ENCODE measurements around the gene ARID5B. TPM values are rescaled to one million over a fixed set of nuclear protein-coding genes. Genes with fewer than 3 reads are reported as not detected.

ARID5B gene
- total RNA-seq, 1 experiment from 2014 or later = 0.04 TPM

- no CpG with 5 or more reads among the region's 2 CpGs for WGBS (ENCODE audit: extremely low coverage, insufficient read length, low lambda C conversion rate)
- H4K20me1 ChIP-seq (ENCODE audit: control insufficient read depth, insufficient read depth, insufficient read length) = no peaks in the 10 kb centered on the region
- no peak overlapping the region for H4K8ac ChIP-seq (replicated peaks; ENCODE audit: insufficient read length, low read depth, low read length)
- no peak for TF ChIP-seq CTCF (conservative IDR thresholded peaks at IDR 0.05)
- H2AK5ac ChIP-seq (ENCODE audit: insufficient read length, low read length) = no peak overlapping the region
- no peak overlapping the region for H3K4me3 Mint-ChIP-seq
- H3K27ac ChIP-seq (ENCODE audit: insufficient read length, low read depth, low read length) = no peak overlapping the region
- no peak overlapping the region for H4K91ac ChIP-seq (ENCODE audit: insufficient read length, low read depth, low read length)
- no peak overlapping the region for H3K4ac ChIP-seq (ENCODE audit: low read depth, low read length)
- no peak overlapping the region for H3K56ac ChIP-seq (ENCODE audit: insufficient read length, low read depth, low read length)
- H3K79me1 ChIP-seq (ENCODE audit: insufficient read depth, low read depth, low read length, poor library complexity, severe bottlenecking) = no peaks in the 10 kb centered on the region
- H2BK12ac ChIP-seq (ENCODE audit: insufficient read length, low read depth, low read length) = no peak overlapping the region
- DNase-seq = no peak
- no peak overlapping the region for H2BK20ac ChIP-seq (ENCODE audit: low read depth, low read length, poor library complexity, severe bottlenecking)
- no peaks in the 10 kb centered on the region for H3K23me2 ChIP-seq (ENCODE audit: insufficient read length, low read depth, low read length, poor library complexity, severe bottlenecking)
- no peaks in the 10 kb centered on the region for H3K36me3 Mint-ChIP-seq (ENCODE audit: insufficient read depth in 1 of 3, low read depth in 3 of 3)
- H2BK5ac ChIP-seq (ENCODE audit: insufficient read length, low read length) = no peak overlapping the region
- no peak overlapping the region for H3K27ac Mint-ChIP-seq
- H3K18ac ChIP-seq (ENCODE audit: insufficient read length, low read depth, low read length) = no peak overlapping the region
- no peak overlapping the region for H3K4me2 ChIP-seq (ENCODE audit: insufficient read depth, insufficient read length, low read length)
- H4K5ac ChIP-seq (ENCODE audit: insufficient read length, low read depth, low read length) = no peak overlapping the region
- no peak overlapping the region for H2BK15ac ChIP-seq (ENCODE audit: low read depth, low read length)
- no peak overlapping the region for H3T11ph ChIP-seq (ENCODE audit: low read length)
- H3K9ac ChIP-seq (ENCODE audit: extremely low read depth, insufficient read length, low read length) = no peak overlapping the region
- no peaks in the 10 kb centered on the region for H3K9me3 ChIP-seq (ENCODE audit: control insufficient read depth, low read depth, low read length)
- H3K79me2 ChIP-seq (ENCODE audit: insufficient read depth, low read length) = no peaks in the 10 kb centered on the region
- H3K14ac ChIP-seq (ENCODE audit: insufficient read depth, low read length) = no peak overlapping the region
- H3K23ac ChIP-seq (ENCODE audit: insufficient read length, low read depth, low read length) = no peak overlapping the region
- H2BK120ac ChIP-seq (ENCODE audit: low read depth, low read length, poor library complexity, severe bottlenecking) = no peak overlapping the region
- H3K4me1 Mint-ChIP-seq = no peaks in the 10 kb centered on the region
- H3K27me3 Mint-ChIP-seq (ENCODE audit: low read depth) = no peaks in the 10 kb centered on the region
- H2AFZ ChIP-seq (ENCODE audit: low read length) = no peak overlapping the region
- H3K4me1 ChIP-seq (ENCODE audit: insufficient read depth, low read length) = no peaks in the 10 kb centered on the region
- no peaks in the 10 kb centered on the region for H3K9me3 Mint-ChIP-seq
- H3K27me3 ChIP-seq (ENCODE audit: insufficient read depth, low read length) = no peaks in the 10 kb centered on the region
Measured at GRCh38 chr10:62007145-62007544, 105.6 kb downstream of the ARID5B start.
